CD4-positive, CD25-positive, alpha-beta regulatory T cell (primary cell): ENCODE data around the gene ANXA10. TPM values are rescaled to one million over a fixed set of nuclear protein-coding genes. Genes with fewer than 3 reads are reported as not detected.

Experiments used
- ATAC-seq, 2 donors: fragments of 150-1000 bp; cut with Tn5 transposase; one replicate each; pipeline ENCODE4 v1.10.0; 2021; ENCODE audit warnings: low read depth in 2 of 2, moderate number of reproducible peaks in 2 of 2, moderate library complexity in 1 of 2
- DNase-seq, 3 donors: peaks; one replicate each; pipeline versions ENCODE4 v3.0.0 to v3.0.0-alpha.2; 2012 to 2022; ENCODE audit warnings: mixed read lengths in 1 of 3
- H3K27ac ChIP-seq: one replicate; pipeline ENCODE4 v1.7.0; 2013; ENCODE audit warnings: mild to moderate bottlenecking, low read length; ENCODE audit not compliant: insufficient read depth, poor library complexity, severe bottlenecking
- H3K27me3 ChIP-seq: one replicate; pipeline ENCODE4 v1.7.0; 2013; ENCODE audit warnings: low read length; ENCODE audit not compliant: control insufficient read depth, insufficient read depth
- H3K36me3 ChIP-seq: one replicate; pipeline ENCODE4 v1.7.0; 2013; ENCODE audit warnings: mild to moderate bottlenecking, low read length, moderate library complexity; ENCODE audit not compliant: control insufficient read depth, insufficient read depth
- H3K4me1 ChIP-seq: 2 replicates; pipeline ENCODE4 v1.7.0; 2013; ENCODE audit warnings: mild to moderate bottlenecking, low read length; ENCODE audit not compliant: insufficient read depth, control insufficient read depth, poor library complexity, severe bottlenecking
- H3K4me3 ChIP-seq: one replicate; pipeline ENCODE4 v1.7.0; 2013; ENCODE audit warnings: low read depth, mild to moderate bottlenecking, low read length, moderate library complexity
- H3K9me3 ChIP-seq, 2 experiments: 1 replicate in 1 of 2; 2 replicates in 1 of 2; pipeline ENCODE4 v1.7.0; 2013; ENCODE audit warnings: low read length in 2 of 2, mild to moderate bottlenecking in 1 of 2, moderate library complexity in 1 of 2; ENCODE audit not compliant: control insufficient read depth in 2 of 2
- H3K27ac Mint-ChIP-seq, 3 donors: one replicate each; pipeline ENCODE4 v1.8.0; 2020 to 2022; ENCODE audit warnings: mild to moderate bottlenecking in 3 of 3, mixed read lengths in 3 of 3, moderate library complexity in 2 of 3
- H3K27me3 Mint-ChIP-seq: one replicate; pipeline ENCODE4 v1.8.0; 2022; ENCODE audit warnings: mild to moderate bottlenecking, mixed read lengths
- H3K36me3 Mint-ChIP-seq: one replicate; pipeline ENCODE4 v1.8.0; 2020; ENCODE audit warnings: mixed read lengths
- H3K4me1 Mint-ChIP-seq, 4 donors: one replicate each; pipeline ENCODE4 v1.8.0; 2020 to 2022; ENCODE audit warnings: mixed read lengths in 4 of 4, mild to moderate bottlenecking in 1 of 4
- H3K4me3 Mint-ChIP-seq, 4 donors: one replicate each; pipeline ENCODE4 v1.8.0; 2020 to 2022; ENCODE audit warnings: mild to moderate bottlenecking in 4 of 4, mixed read lengths in 4 of 4, moderate library complexity in 3 of 4
- H3K9me3 Mint-ChIP-seq, 7 donors: one replicate each; pipeline ENCODE4 v1.8.0; 2020 to 2022; ENCODE audit warnings: mixed read lengths in 7 of 7, mild to moderate bottlenecking in 3 of 7, moderate library complexity in 2 of 7
- polyA plus RNA-seq, 4 donors: library from polyadenylated mRNA; unstranded; fragments of 300-500 nt; fragmentation: Illumina TruSeq; gene quantifications; one replicate each; pipeline ENCODE4 v1.2.3, GENCODE V29; 2021
- total RNA-seq: library from RNA; stranded (reverse); gene quantifications from one replicate; pipeline ENCODE4 v1.2.3, GENCODE V29; 2022

Gene ANXA10
- total and polyA plus RNA-seq, 5 donors from 2014 or later: not detected

DNA sequence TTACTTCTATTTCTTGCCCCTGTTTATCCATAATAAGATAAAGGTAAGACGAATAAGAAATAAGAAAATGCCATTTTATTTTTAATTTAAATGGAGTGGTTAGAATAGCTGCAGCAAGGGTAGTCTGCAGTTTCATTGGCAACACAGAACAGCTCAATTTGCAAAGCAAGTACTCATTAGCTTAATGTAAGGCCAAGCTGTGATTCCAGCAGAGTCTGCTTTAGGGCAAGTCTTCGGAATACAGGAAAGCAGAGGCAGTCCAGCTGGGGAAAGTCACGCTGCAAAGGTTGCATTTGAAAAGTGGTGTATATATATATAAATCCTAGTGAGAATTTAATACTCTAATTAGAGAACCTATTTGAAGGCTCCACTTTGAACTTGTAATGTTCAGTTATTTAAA is 59.0 kb downstream of the ANXA10 start:
- no peak overlapping the region for H3K27ac ChIP-seq
- no peak for ATAC-seq
- peaks cover 0 to 4% (median 2%) of the 10 kb centered on the region in 4 donors for H3K4me1 Mint-ChIP-seq
- H3K27ac Mint-ChIP-seq: no peak overlapping the region
- no peak overlapping the region for H3K4me3 Mint-ChIP-seq
- H3K9me3 Mint-ChIP-seq: no peaks in the 10 kb centered on the region
- H3K9me3 ChIP-seq: no peaks in the 10 kb centered on the region
- H3K36me3 Mint-ChIP-seq: no peaks in the 10 kb centered on the region
- H3K27me3 ChIP-seq: peaks cover 1% of the 10 kb centered on the region
- no peaks in the 10 kb centered on the region for H3K4me1 ChIP-seq
- H3K4me3 ChIP-seq: no peak overlapping the region
- DNase-seq: no peak
- no peaks in the 10 kb centered on the region for H3K27me3 Mint-ChIP-seq
- H3K36me3 ChIP-seq: no peaks in the 10 kb centered on the region

DNA sequence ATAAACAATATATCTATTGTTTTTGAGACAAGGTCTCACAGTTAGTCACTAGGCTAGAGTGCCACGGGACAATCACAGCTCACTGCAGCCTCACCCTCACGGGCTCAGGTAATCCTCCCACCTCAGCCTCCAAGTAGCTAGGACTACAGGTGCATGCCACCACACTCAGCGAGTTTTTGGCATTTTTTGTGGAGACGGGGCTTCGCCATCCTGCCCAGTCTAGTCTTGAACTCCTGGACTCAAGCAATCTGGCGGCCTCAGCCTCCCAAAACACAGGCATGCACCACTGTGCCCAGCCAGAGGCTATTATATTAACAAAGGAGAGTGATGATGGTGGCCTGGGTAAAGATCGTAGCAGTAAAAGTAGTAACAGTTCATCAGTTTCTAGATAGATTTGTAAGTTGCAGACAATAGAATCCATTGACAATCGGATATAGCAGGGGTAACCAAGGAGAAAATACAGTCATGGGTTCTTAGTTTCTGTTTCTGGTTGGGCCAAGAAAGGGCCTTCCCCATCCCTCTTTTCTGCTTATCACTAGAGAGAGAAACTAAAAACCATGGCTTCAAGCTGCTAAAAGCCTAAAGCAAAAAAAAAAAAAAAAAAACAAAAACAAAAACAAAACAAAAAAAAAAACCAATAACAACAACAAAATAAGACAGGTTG is 60.6 kb downstream of the ANXA10 start:
- Histone ChIP-seq H3K4me1 (no peaks in the 10 kb centered on the region), H3K27me3 (peaks cover 1% of the 10 kb centered on the region), H3K27ac (no peak overlapping the region), H3K4me3 (no peak overlapping the region), H3K9me3 (no peaks in the 10 kb centered on the region), H3K36me3 (no peaks in the 10 kb centered on the region)
- no peaks in the 10 kb centered on the region for H3K36me3 Mint-ChIP-seq
- peaks cover 0 to 4% (median 2%) of the 10 kb centered on the region in 4 donors for H3K4me1 Mint-ChIP-seq
- peak overlapping the region in 2 of 4 donors; percentile 55 to 73 for H3K4me3 Mint-ChIP-seq
- DNase-seq: no peak
- no peak for ATAC-seq
- H3K9me3 Mint-ChIP-seq: no peaks in the 10 kb centered on the region
- peak overlapping the region in 1 of 3 donors; percentile 81 for H3K27ac Mint-ChIP-seq
- H3K27me3 Mint-ChIP-seq: peaks cover 4% of the 10 kb centered on the region

GRCh38 chr4:168153596-168154440 is 61.5 kb downstream of the ANXA10 start:
- Mint-ChIP-seq H3K9me3 (no peaks in the 10 kb centered on the region), H3K27ac (peak overlapping the region in 1 of 3 donors; percentile 81)

GRCh38 chr4:168154546-168155277 is 62.4 kb downstream of the ANXA10 start:
- H3K4me1 Mint-ChIP-seq: peaks cover 0 to 4% (median 2%) of the 10 kb centered on the region in 4 donors
- ATAC-seq (no peak), DNase-seq (peak in 1 of 3 donors; percentile 1)
- no peak overlapping the region for H3K27ac ChIP-seq
- H3K4me1 ChIP-seq: no peaks in the 10 kb centered on the region
- no peaks in the 10 kb centered on the region for H3K36me3 Mint-ChIP-seq
- H3K4me3 ChIP-seq: no peak overlapping the region
- H3K27me3 Mint-ChIP-seq: peaks cover 4% of the 10 kb centered on the region
- H3K9me3 ChIP-seq: peaks cover 0 to 3% of the 10 kb centered on the region in 2 experiments
- H3K9me3 Mint-ChIP-seq: peaks cover 0 to 8% (median 0%) of the 10 kb centered on the region in 7 donors
- H3K27ac Mint-ChIP-seq: no peak overlapping the region
- H3K27me3 ChIP-seq: peaks cover 1% of the 10 kb centered on the region
- H3K4me3 Mint-ChIP-seq: no peak overlapping the region
- no peaks in the 10 kb centered on the region for H3K36me3 ChIP-seq

More at GRCh38 chr4:168153596-168154440, 61.5 kb downstream of the ANXA10 start:
- Mint-ChIP-seq H3K36me3 (no peaks in the 10 kb centered on the region), H3K4me1 (peaks cover 0 to 4% (median 2%) of the 10 kb centered on the region in 4 donors), H3K4me3 (peak overlapping the region in 2 of 4 donors; percentile 55 to 73), H3K27me3 (peaks cover 4% of the 10 kb centered on the region)
- Histone ChIP-seq H3K36me3 (no peaks in the 10 kb centered on the region), H3K27me3 (peaks cover 1% of the 10 kb centered on the region), H3K27ac (no peak overlapping the region), H3K4me1 (no peaks in the 10 kb centered on the region), H3K4me3 (peak overlapping the region; percentile 61), H3K9me3 (peaks cover 0 to under 1% of the 10 kb centered on the region in 2 experiments)
- peak; percentile 40 to 75 (median 57) for DNase-seq
- ATAC-seq: peak; percentile 69 to 74

- H3K4me1 Mint-ChIP-seq: no peaks in the 10 kb centered on the region
- H3K9me3 ChIP-seq: peaks cover 0 to 3% of the 10 kb centered on the region in 2 experiments
- no peak for ATAC-seq
- H3K4me3 ChIP-seq: no peak overlapping the region
- H3K27me3 ChIP-seq: peaks cover 2% of the 10 kb centered on the region
- no peak overlapping the region for H3K27ac Mint-ChIP-seq
- peaks cover 0 to 14% (median 0%) of the 10 kb centered on the region in 7 donors for H3K9me3 Mint-ChIP-seq
- H3K27ac ChIP-seq: no peak overlapping the region
- no peaks in the 10 kb centered on the region for H3K36me3 Mint-ChIP-seq
- H3K36me3 ChIP-seq: no peaks in the 10 kb centered on the region
- DNase-seq: no peak
- peaks cover 13% of the 10 kb centered on the region for H3K27me3 Mint-ChIP-seq
- no peak overlapping the region for H3K4me3 Mint-ChIP-seq
- no peaks in the 10 kb centered on the region for H3K4me1 ChIP-seq
Measured at GRCh38 chr4:168162604-168163003, 70.3 kb downstream of the ANXA10 start.

GRCh38 chr4:168163106-168163505 is 70.8 kb downstream of the ANXA10 start:
- H3K4me1 ChIP-seq: no peaks in the 10 kb centered on the region
- H3K27me3 ChIP-seq: peaks cover 2% of the 10 kb centered on the region
- no peak for DNase-seq
- no peaks in the 10 kb centered on the region for H3K4me1 Mint-ChIP-seq
- no peak for ATAC-seq
- no peak overlapping the region for H3K27ac ChIP-seq
- no peak overlapping the region for H3K4me3 Mint-ChIP-seq
- H3K27ac Mint-ChIP-seq: no peak overlapping the region
- H3K9me3 Mint-ChIP-seq: peaks cover 0 to 14% (median 0%) of the 10 kb centered on the region in 7 donors
- H3K27me3 Mint-ChIP-seq: peaks cover 13% of the 10 kb centered on the region
- no peaks in the 10 kb centered on the region for H3K36me3 Mint-ChIP-seq
- H3K36me3 ChIP-seq: no peaks in the 10 kb centered on the region
- no peak overlapping the region for H3K4me3 ChIP-seq
- H3K9me3 ChIP-seq: peaks cover 0 to 3% of the 10 kb centered on the region in 2 experiments

DNA sequence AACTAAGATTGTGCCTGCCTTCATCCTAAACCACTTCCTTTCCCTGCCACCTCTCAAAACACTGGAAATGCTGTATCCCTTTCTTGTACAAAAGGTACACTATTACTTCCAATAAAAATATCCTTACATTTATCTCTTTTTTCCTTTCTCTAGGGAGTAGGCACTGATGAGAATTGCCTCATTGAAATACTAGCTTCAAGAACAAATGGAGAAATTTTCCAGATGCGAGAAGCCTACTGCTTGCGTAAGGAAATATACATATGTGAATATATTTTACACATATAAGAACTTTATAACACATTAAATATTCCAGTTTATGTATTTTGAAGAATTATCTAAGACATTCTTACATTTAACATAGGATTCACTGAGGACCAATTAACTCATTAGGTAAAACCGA is 71.7 kb downstream of the ANXA10 start:
- peak overlapping the region in 1 of 4 donors; percentile 43 for H3K4me3 Mint-ChIP-seq
- ATAC-seq (no peak), DNase-seq (no peak)
- no peak overlapping the region for H3K27ac Mint-ChIP-seq
- Histone ChIP-seq H3K27me3 (peaks cover 2% of the 10 kb centered on the region), H3K27ac (no peak overlapping the region), H3K4me3 (no peak overlapping the region), H3K4me1 (no peaks in the 10 kb centered on the region), H3K9me3 (peaks cover 0 to under 1% of the 10 kb centered on the region in 2 experiments), H3K36me3 (no peaks in the 10 kb centered on the region)
- peaks cover 13% of the 10 kb centered on the region for H3K27me3 Mint-ChIP-seq
- no peaks in the 10 kb centered on the region for H3K36me3 Mint-ChIP-seq
- H3K4me1 Mint-ChIP-seq: no peaks in the 10 kb centered on the region
- peaks cover 0 to 13% (median 0%) of the 10 kb centered on the region in 7 donors for H3K9me3 Mint-ChIP-seq
